CMK (cell line): ENCODE data around the gene KCNS3.

ENCODE experiments used
- DNase-seq: peaks from one replicate; pipeline ENCODE4 v3.0.0-alpha.2; 2010; ENCODE audit warnings: low read depth

The KCNS3 gene

DNA sequence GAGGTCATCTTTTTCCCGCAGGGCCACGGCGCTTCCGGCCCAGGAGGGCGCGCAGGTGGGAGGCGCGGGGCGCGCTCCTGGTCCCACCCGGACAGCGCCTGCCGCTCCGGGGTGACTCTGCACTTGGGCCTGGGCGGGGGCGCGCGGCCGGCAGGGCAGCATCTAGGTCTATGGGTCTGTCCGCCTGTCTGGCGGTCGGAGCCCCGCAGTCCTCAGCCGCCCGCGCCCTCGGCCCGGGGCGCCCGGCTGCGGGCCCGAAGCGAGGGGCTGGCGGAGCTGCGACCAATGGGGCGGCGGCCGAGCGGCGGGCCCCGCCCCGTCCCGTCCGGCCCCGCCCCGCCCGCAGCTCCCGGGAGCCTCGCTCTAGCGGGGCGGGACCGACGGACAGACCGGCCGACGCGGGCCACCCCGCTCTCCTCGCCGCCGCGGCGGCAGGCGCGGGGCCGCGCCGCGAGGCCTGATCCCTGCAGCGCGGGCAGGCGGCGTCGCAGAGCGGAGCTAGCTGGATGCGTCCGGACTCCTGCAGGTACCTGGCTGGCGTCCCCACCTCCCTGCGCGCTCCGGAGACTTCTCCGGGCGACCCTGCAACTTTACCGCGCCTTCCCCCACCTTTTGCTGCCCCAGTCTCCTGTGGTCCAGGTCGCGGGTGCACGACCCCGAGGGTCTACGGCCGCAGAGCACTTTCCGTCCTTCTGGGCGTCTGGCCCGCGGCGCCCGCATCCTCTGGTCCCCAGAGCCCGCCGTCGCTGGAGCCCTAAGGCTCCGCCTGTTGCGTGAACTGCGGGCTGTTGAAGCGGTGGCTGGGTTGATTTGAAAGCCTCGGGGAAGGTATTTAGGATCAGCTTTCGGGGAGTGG, at the start of gene KCNS3:
Gene KCNS3 (plus strand): TSS at position 387 of the 856 bp plus-strand sequence. CDS start 52,342 bp downstream, outside the sequence.
- no peak for DNase-seq

- no peak for DNase-seq
These were observed 48.1 kb upstream of the KCNS3 start for GRCh38 chr2:17830053-17831034.

GRCh38 chr2:17835516-17835915, 43.0 kb upstream of the KCNS3 start:
- no peak for DNase-seq

DNA sequence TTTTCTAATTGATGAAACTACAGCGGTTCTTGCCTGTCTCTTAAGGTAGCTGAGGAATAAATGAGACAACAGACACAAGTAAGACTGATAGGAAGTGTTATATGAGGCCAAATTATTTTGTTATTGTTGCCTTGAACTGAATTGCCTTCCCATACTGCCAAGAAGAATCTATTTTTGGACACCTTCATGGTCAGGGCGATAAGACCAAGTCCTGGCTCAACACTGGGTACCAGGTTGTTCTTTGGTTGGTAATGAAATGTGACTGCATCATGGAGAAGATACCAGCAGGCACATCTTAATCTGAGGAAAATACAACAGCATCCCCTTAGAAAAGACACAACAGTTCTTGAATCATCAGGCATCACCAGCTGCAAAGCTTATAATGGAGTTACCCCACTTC, 38.5 kb upstream of the KCNS3 start:
- no peak for DNase-seq

DNA sequence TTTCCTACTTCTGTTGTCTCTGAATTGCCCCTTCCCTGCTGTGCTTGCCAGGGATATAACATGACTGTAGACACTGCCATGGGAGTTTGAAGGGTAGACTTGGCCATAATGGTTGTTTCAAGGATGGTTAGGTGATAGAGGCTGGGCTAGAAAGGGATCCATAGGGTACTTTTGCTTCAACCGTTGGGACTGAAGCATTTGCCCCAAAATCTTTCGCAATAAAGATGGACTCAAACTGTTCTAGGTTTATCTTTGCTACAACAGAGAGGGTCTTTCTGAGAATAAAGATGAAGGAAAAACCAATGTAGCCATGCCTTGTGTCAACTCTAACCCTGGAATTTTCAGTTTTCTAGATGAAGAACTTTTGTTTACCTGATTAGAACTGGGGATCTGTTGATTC, 35.0 kb upstream of the KCNS3 start:
- no peak for DNase-seq

- DNase-seq: no peak
These were observed 32.7 kb upstream of the KCNS3 start for GRCh38 chr2:17845806-17846205.

DNA sequence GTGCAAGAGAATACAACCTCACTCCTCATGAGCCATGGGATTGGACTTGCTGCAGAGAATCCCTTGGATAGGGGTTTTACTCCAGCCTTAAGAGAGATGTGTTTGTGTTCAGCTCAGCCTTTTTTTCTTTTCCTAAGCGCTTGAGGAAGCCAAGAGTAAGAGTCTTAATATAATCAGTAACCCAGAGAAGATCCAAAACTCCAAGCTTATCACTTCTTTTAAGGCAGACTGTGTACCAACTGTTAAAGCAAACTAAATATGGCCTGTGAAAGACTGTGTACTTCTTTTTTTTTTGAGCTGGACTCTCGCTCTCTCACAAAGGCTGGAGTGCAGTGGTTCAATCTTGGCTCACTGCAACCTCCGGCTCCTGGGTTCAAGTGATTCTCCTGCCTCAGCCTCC, 31.8 kb upstream of the KCNS3 start:
- DNase-seq: no peak

- no peak for DNase-seq
These were observed 31.2 kb upstream of the KCNS3 start for GRCh38 chr2:17847236-17847635.

- no peak for DNase-seq
These were observed 29.2 kb upstream of the KCNS3 start for GRCh38 chr2:17849275-17849674.

- no peak for DNase-seq
These were observed 28.3 kb upstream of the KCNS3 start for GRCh38 chr2:17850151-17850550.

GRCh38 chr2:17851731-17852585, 26.5 kb upstream of the KCNS3 start:
- no peak for DNase-seq

GRCh38 chr2:17853799-17854198, 24.7 kb upstream of the KCNS3 start:
- DNase-seq: no peak

GRCh38 chr2:17857021-17857420, 21.4 kb upstream of the KCNS3 start:
- DNase-seq: no peak

GRCh38 chr2:17858064-17858463, 20.4 kb upstream of the KCNS3 start:
- no peak for DNase-seq

- no peak for DNase-seq
These were observed 14.9 kb upstream of the KCNS3 start for GRCh38 chr2:17863539-17863938.

GRCh38 chr2:17864676-17865075, 13.8 kb upstream of the KCNS3 start:
- no peak for DNase-seq

GRCh38 chr2:17867133-17867532, 11.3 kb upstream of the KCNS3 start:
- no peak for DNase-seq

GRCh38 chr2:17869128-17869527, 9.3 kb upstream of the KCNS3 start:
- no peak for DNase-seq

DNA sequence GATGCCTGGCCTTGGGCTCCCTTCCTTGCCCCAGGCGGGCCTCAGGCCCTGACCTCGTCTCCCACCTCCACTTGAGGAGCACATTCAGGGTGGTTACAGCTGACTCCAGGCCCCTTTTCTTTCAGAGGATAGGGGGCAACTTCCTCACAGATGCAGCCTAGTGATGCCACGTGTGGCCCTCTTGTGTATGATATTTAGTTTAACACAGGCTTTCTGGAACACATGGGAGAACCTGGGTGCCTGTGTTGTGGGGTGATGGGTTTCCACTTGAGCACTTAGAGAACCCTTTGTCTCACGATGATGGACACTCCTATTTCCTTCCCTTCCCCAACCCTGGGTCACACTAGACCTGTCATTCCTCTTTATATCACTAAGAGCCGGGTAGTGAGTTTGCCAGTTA, 6.8 kb upstream of the KCNS3 start:
- DNase-seq: no peak

DNA sequence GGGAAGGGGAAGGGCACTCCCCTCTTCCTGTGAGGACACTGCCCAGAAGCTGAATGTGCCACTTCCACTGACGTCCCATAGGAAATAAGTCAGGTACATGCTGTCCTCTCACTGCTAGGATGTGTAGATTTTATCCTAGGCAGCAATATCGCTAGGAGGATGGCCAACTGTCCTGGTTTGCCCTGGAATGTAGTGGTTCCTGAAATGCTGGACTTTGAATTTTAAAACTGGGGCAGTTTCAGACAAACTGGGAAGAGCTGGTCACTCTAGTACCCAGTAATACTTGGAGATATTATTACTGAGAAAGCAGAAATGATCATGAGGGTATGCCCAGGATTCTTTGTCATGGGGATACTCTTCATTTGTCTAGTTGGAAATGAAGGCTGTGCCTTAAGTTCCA, 5.4 kb upstream of the KCNS3 start:
- DNase-seq: no peak

GRCh38 chr2:17876590-17876989, 1.9 kb upstream of the KCNS3 start:
- DNase-seq: no peak

- DNase-seq: no peak
These were observed 621 bp upstream of the KCNS3 start for GRCh38 chr2:17877811-17878280.
